WTC11 (cell line): ENCODE results near the gene TRIM29. TPM values are rescaled to one million over a fixed set of nuclear protein-coding genes. Genes with fewer than 3 reads are reported as not detected.
"Not testable (repeated sequence)": the region's sequence is repeated elsewhere in the genome, so short reads cannot be mapped to it uniquely, and the experiment has no call there.

Experiments used
- ATAC-seq: fragments of 200-7000 bp; cut with Tn5 transposase; 2 replicates; pipeline ENCODE4 v1.10.0; 2021; ENCODE audit warnings: mild to moderate bottlenecking, moderate library complexity
- CTCF ChIA-PET: fragments of 300-600 bp; sonication (Branson Sonifier 250); formaldehyde crosslinking; loops from one replicate; lab custom pipeline; 2021; ENCODE audit warnings: antibody characterized with exemption; lab: Charles Lee
- POLR2A ChIA-PET: fragments of 350-600 bp; sonication (Branson Sonifier 250); formaldehyde crosslinking; loops from one replicate; lab custom pipeline; 2021; ENCODE audit warnings: antibody characterized with exemption; lab: Charles Lee
- DNase-seq: peaks from one replicate; pipeline ENCODE4 v3.0.0; 2021; ENCODE audit warnings: low spot score
- H3K27ac Mint-ChIP-seq: 2 replicates; pipeline ENCODE4 v1.8.0; 2021; ENCODE audit warnings: mixed read lengths
- H3K27me3 Mint-ChIP-seq: 2 replicates; pipeline ENCODE4 v1.8.0; 2021; ENCODE audit warnings: low read depth, mild to moderate bottlenecking, moderate library complexity, mixed read lengths
- H3K36me3 Mint-ChIP-seq: 2 replicates; pipeline ENCODE4 v1.8.0; 2021; ENCODE audit warnings: mixed read lengths
- H3K4me1 Mint-ChIP-seq: 2 replicates; pipeline ENCODE4 v1.8.0; 2022; ENCODE audit warnings: mixed read lengths
- H3K4me3 Mint-ChIP-seq: 2 replicates; pipeline ENCODE4 v1.8.0; 2021; ENCODE audit warnings: mild to moderate bottlenecking, moderate library complexity, mixed read lengths
- H3K9me3 Mint-ChIP-seq: 2 replicates; pipeline ENCODE4 v1.8.0; 2021; ENCODE audit warnings: mixed read lengths
- ATF3 ChIP-seq: sonication (generic); formaldehyde crosslinking; conservative IDR thresholded peaks from 2 replicates; pipeline ENCODE4 v1.8.1; 2022; ENCODE audit warnings: mild to moderate bottlenecking, missing genetic modification reagents
- ATF6 ChIP-seq: sonication (generic); formaldehyde crosslinking; IDR thresholded peaks from 2 replicates; pipeline ENCODE4 v1.8.1; 2023; ENCODE audit warnings: mild to moderate bottlenecking, missing genetic modification reagents
- ESRRA ChIP-seq: sonication (generic); formaldehyde crosslinking; IDR thresholded peaks from 2 replicates; pipeline ENCODE4 v1.8.1; 2022; ENCODE audit warnings: mild to moderate bottlenecking, missing genetic modification reagents, borderline replicate concordance
- FOXP1 ChIP-seq: sonication (generic); formaldehyde crosslinking; IDR thresholded peaks from 2 replicates; pipeline ENCODE4 v1.8.0; 2022; ENCODE audit warnings: missing genetic modification reagents, mild to moderate bottlenecking, moderate library complexity, borderline replicate concordance
- GABPB1 ChIP-seq: sonication (generic); formaldehyde crosslinking; IDR thresholded peaks from 2 replicates; pipeline ENCODE4 v1.8.1; 2023; ENCODE audit warnings: mild to moderate bottlenecking, missing genetic modification reagents
- GRHL2 ChIP-seq: fragments of 250-450 bp; sonication (Bioruptor Pico); IDR thresholded peaks from 2 replicates; pipeline ENCODE4 v1.8.0; 2022; ENCODE audit warnings: mild to moderate bottlenecking, moderate library complexity; ENCODE audit not compliant: insufficient replicate concordance, severe bottlenecking
- MLX ChIP-seq: sonication (generic); formaldehyde crosslinking; IDR thresholded peaks from 2 replicates; pipeline ENCODE4 v1.8.1; 2023; ENCODE audit warnings: mild to moderate bottlenecking, missing genetic modification reagents, moderate library complexity
- RORB ChIP-seq: fragments of 250-450 bp; sonication (Bioruptor Pico); IDR thresholded peaks from 2 replicates; pipeline ENCODE4 v1.9.0; 2021; ENCODE audit warnings: mild to moderate bottlenecking
- SMAD3 ChIP-seq: sonication (generic); formaldehyde crosslinking; IDR thresholded peaks from 2 replicates; pipeline ENCODE4 v1.8.0; 2022; ENCODE audit warnings: missing genetic modification reagents, mild to moderate bottlenecking, borderline replicate concordance
- SMAD4 ChIP-seq: sonication (generic); formaldehyde crosslinking; IDR thresholded peaks from 2 replicates; pipeline ENCODE4 v1.8.0; 2022; ENCODE audit warnings: mild to moderate bottlenecking, missing genetic modification reagents
- STAT6 ChIP-seq: sonication (generic); formaldehyde crosslinking; conservative IDR thresholded peaks from 2 replicates; pipeline ENCODE4 v1.8.1; 2023; ENCODE audit warnings: mild to moderate bottlenecking, low read depth, missing genetic modification reagents, moderate library complexity
- ZBTB21 ChIP-seq: sonication (generic); formaldehyde crosslinking; IDR thresholded peaks from 2 replicates; pipeline ENCODE4 v1.8.1; 2023; ENCODE audit warnings: mild to moderate bottlenecking, missing genetic modification reagents, borderline replicate concordance
- ZNF121 ChIP-seq: sonication (generic); formaldehyde crosslinking; IDR thresholded peaks from 2 replicates; pipeline ENCODE4 v1.8.0; 2023; ENCODE audit warnings: missing genetic modification reagents
- ZNF396 ChIP-seq: fragments of 250-450 bp; sonication (Bioruptor Pico); IDR thresholded peaks from 2 replicates; pipeline ENCODE4 v1.8.0; 2021; ENCODE audit warnings: mild to moderate bottlenecking, moderate library complexity, borderline replicate concordance
- total RNA-seq: library from RNA; stranded (reverse); gene quantifications from 3 replicates; pipeline ENCODE4 v1.2.3, GENCODE V29; 2021
- TF ChIP-seq, protein P1 (sequence below): fragments of 250-450 bp; sonication (Bioruptor Pico); IDR thresholded peaks from 2 replicates; pipeline ENCODE4 v1.8.0; 2021; ENCODE audit warnings: mild to moderate bottlenecking
- TF ChIP-seq, protein P2 (sequence below): sonication (generic); formaldehyde crosslinking; IDR thresholded peaks from 2 replicates; pipeline ENCODE4 v1.8.1; 2022; ENCODE audit warnings: low read depth, missing genetic modification reagents, borderline replicate concordance

The TRIM29 gene
- total RNA-seq, 1 experiment from 2014 or later: 0.11 TPM

- ChIA-PET POLR2A (no interaction called here), CTCF (no interaction called here)
- TF ChIP-seq GRHL2 (CRISPR knock-in tag) (no peak), GABPB1 (CRISPR knock-in tag) (no peak), FOXP1 (CRISPR knock-in tag) (no peak), MLX (CRISPR knock-in tag) (no peak), RORB (CRISPR knock-in tag) (no peak), SMAD4 (no peak), ESRRA (CRISPR knock-in tag) (no peak), ZNF396 (no peak), SMAD3 (no peak), ZBTB21 (CRISPR knock-in tag) (no peak), ATF3 (CRISPR knock-in tag) (no peak), ATF6 (CRISPR knock-in tag) (no peak), STAT6 (CRISPR knock-in tag) (no peak), ZNF121 (CRISPR knock-in tag) (no peak)
- TF ChIP-seq, protein P1, sequence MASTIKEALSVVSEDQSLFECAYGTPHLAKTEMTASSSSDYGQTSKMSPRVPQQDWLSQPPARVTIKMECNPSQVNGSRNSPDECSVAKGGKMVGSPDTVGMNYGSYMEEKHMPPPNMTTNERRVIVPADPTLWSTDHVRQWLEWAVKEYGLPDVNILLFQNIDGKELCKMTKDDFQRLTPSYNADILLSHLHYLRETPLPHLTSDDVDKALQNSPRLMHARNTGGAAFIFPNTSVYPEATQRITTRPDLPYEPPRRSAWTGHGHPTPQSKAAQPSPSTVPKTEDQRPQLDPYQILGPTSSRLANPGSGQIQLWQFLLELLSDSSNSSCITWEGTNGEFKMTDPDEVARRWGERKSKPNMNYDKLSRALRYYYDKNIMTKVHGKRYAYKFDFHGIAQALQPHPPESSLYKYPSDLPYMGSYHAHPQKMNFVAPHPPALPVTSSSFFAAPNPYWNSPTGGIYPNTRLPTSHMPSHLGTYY (CRISPR knock-in tag): no peak
- TF ChIP-seq, protein P2, sequence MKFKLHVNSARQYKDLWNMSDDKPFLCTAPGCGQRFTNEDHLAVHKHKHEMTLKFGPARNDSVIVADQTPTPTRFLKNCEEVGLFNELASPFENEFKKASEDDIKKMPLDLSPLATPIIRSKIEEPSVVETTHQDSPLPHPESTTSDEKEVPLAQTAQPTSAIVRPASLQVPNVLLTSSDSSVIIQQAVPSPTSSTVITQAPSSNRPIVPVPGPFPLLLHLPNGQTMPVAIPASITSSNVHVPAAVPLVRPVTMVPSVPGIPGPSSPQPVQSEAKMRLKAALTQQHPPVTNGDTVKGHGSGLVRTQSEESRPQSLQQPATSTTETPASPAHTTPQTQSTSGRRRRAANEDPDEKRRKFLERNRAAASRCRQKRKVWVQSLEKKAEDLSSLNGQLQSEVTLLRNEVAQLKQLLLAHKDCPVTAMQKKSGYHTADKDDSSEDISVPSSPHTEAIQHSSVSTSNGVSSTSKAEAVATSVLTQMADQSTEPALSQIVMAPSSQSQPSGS (CRISPR knock-in tag): no peak
- no peak for DNase-seq
- Mint-ChIP-seq H3K4me3 (no peak overlapping the region), H3K4me1 (peaks cover 17% of the 10 kb centered on the region), H3K9me3 (no peaks in the 10 kb centered on the region), H3K27ac (no peak overlapping the region), H3K27me3 (peaks cover 12% of the 10 kb centered on the region), H3K36me3 (no peaks in the 10 kb centered on the region)
- no peak for ATAC-seq
These were observed 6.6 kb upstream of the TRIM29 start for GRCh38 chr11:120144501-120144900.

DNA sequence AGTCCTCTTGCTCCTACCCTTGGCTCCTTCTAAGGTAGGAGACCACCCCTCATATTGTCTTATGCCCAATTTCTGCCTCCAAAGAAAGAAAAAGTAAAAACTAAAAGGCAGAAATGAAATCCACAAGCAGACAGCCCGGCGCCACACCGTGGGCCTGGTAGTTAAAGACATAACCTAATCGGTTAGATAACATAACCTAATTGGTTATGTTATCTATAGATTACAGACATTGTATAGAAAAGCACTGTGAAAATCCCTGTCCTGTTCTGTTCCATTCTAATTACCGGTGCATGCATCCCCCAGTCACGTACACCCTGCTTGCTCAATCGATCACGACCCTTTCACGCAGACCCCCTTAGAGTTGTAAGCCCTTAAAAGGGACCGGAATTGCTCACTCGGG is 5.6 kb upstream of the TRIM29 start:
- H3K27ac Mint-ChIP-seq, H3K4me3 Mint-ChIP-seq, CTCF ChIA-PET, H3K36me3 Mint-ChIP-seq, H3K9me3 Mint-ChIP-seq, ATAC-seq, POLR2A ChIA-PET, DNase-seq: not testable (repeated sequence)
- peaks cover 16% of the 10 kb centered on the region for H3K4me1 Mint-ChIP-seq
- peaks cover 13% of the 10 kb centered on the region for H3K27me3 Mint-ChIP-seq
